Panc1 (cell line): Measurements from ENCODE around the gene RELT. TPM values are rescaled to one million over a fixed set of nuclear protein-coding genes. Genes with fewer than 3 reads are reported as not detected.
A peak's percentile ranks its signal among the peaks of the same experiment; 100 is the strongest.

Experiments used
- ATAC-seq: fragments of 200-7000 bp; cut with Tn5 transposase; 2 replicates; pipeline ENCODE4 v1.9.1; 2020; ENCODE audit warnings: mild to moderate bottlenecking, moderate library complexity
- BruUV-seq: library from RNA; stranded (reverse); fragments of 400-500 nt; replicated peaks from 2 replicates; lab custom pipeline; 2021; lab: Mats Ljungman, UMichigan
- CTCF ChIA-PET: fragments of 300-600 bp; sonication (Branson Sonifier 250); formaldehyde crosslinking; loops from one replicate; lab custom pipeline; 2022; ENCODE audit warnings: antibody characterized with exemption; lab: Charles Lee
- POLR2A ChIA-PET: fragments of 300-600 bp; sonication (Branson Sonifier 250); formaldehyde crosslinking; loops from one replicate; lab custom pipeline; 2022; ENCODE audit warnings: antibody characterized with exemption; lab: Charles Lee
- DNase-seq: peaks from one replicate; pipeline ENCODE4 v3.0.0-alpha.2; 2010; ENCODE audit warnings: low read depth, low spot score
- H3K27ac ChIP-seq: 2 replicates; pipeline ENCODE4 v1.5.1; 2011; ENCODE audit warnings: mild to moderate bottlenecking, low read length, inconsistent platforms
- H3K27me3 ChIP-seq: fragments of 200-500 bp; sonication (Bioruptor generic); 2 replicates; pipeline ENCODE4 v1.6.0; 2014; ENCODE audit warnings: low read length, inconsistent platforms; ENCODE audit not compliant: control insufficient read depth, insufficient read depth
- H3K36me3 ChIP-seq: fragments of 200-500 bp; sonication (Bioruptor generic); 2 replicates; pipeline ENCODE4 v1.5.1; 2014; ENCODE audit warnings: inconsistent platforms, mild to moderate bottlenecking, low read length, moderate library complexity; ENCODE audit not compliant: control insufficient read depth, insufficient read depth
- H3K4me1 ChIP-seq: 2 replicates; pipeline ENCODE4 v1.5.1; 2011; ENCODE audit warnings: inconsistent platforms, mild to moderate bottlenecking, low read length, moderate library complexity; ENCODE audit not compliant: control insufficient read depth, insufficient read depth
- H3K4me3 ChIP-seq, 2 experiments: 2 replicates each; pipeline ENCODE4 v1.5.1; 2011 to 2012; ENCODE audit warnings: low read depth in 2 of 2, low read length in 2 of 2, mild to moderate bottlenecking in 2 of 2, inconsistent platforms in 1 of 2, moderate library complexity in 1 of 2
- H3K9me3 ChIP-seq: fragments of 200-500 bp; sonication (Bioruptor generic); 2 replicates; pipeline ENCODE4 v1.5.1; 2014; ENCODE audit warnings: low read depth, mild to moderate bottlenecking, inconsistent platforms, low read length, moderate library complexity; ENCODE audit not compliant: control insufficient read depth, insufficient read depth
- POLR2AphosphoS5 ChIP-seq: IDR thresholded peaks from 2 replicates; pipeline ENCODE4 v1.6.1; 2012; ENCODE audit warnings: mild to moderate bottlenecking, low read depth, low read length, moderate library complexity
- SIN3A ChIP-seq: IDR thresholded peaks from 2 replicates; pipeline ENCODE4 v1.6.1; 2012; ENCODE audit warnings: low read depth, mild to moderate bottlenecking, low read length, moderate library complexity, borderline replicate concordance; ENCODE audit not compliant: insufficient read depth
- TCF7L2 ChIP-seq: IDR thresholded peaks from 2 replicates; pipeline ENCODE4 v1.6.1; 2011; ENCODE audit warnings: mild to moderate bottlenecking, low read depth, low read length, inconsistent platforms
- in situ Hi-C: cut with HindIII; loops from 2 replicates; pipeline ENCODE4 v1.10.0; 2016; ENCODE audit warnings: low sequenced_read_pairs, low pct_unique_long_range_greater_than_20kb
- intact Hi-C: fragments of 100-400 bp; cut with micrococcal nuclease; formaldehyde crosslinking; loops from one replicate; pipeline ENCODE4 v1.10.0; 2022; ENCODE audit not compliant: unreplicated experiment
- total RNA-seq: library from RNA; stranded (reverse); gene quantifications from one replicate; pipeline ENCODE4 v1.2.1, GENCODE V29; 2021; ENCODE audit not compliant: unreplicated experiment
- TF ChIP-seq, protein P1 (sequence below): fragments of 450-650 bp; IDR thresholded peaks from 2 replicates; pipeline ENCODE4 v1.5.1; 2017; ENCODE audit warnings: mild to moderate bottlenecking
- TF ChIP-seq, protein P2 (sequence below), 2 experiments: IDR thresholded peaks; 2 replicates each; pipeline ENCODE4 v1.6.1; 2011 to 2012; ENCODE audit warnings: low read depth in 2 of 2, control low read depth in 1 of 2, low read length in 1 of 2, mild to moderate bottlenecking in 1 of 2, moderate library complexity in 1 of 2; ENCODE audit not compliant: insufficient read depth in 1 of 2

Gene RELT
- total RNA-seq, 1 experiment from 2014 or later = 11.3 TPM

DNA sequence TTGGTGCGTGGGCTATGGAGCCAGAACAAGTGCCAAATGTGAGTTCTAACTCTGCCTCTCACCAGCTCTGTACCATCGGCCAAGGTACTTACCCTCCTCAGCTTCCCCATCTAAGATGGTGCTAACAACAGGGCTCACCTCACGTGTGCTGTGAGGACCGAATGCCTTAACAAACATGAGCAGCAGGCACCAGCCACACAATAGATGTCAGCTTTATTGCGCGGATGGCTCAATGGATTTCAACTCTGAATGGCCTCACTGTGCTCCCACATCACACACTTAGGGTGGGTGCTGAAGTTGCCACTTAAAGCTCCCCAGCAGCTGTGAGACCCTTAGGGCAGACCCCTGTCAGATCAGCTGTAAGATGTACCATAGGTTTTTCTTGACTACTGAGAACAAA is 24.1 kb downstream of the RELT start:
- no peak overlapping the region for H3K4me3 ChIP-seq
- no peak for ATAC-seq
- ChIA-PET CTCF (interaction anchor here (0.7 kb wide), 1 partner anchor 65 kb away, joined by 4 read pairs; no protein-coding TSS in a partner anchor), POLR2A (interaction anchor here (0.6 kb wide), 1 partner anchor 9 kb away, joined by 12 read pairs; no protein-coding TSS in a partner anchor)
- no peak overlapping the region for H3K27ac ChIP-seq
- H3K4me1 ChIP-seq = no peaks in the 10 kb centered on the region
- in situ Hi-C loops = no loop called here
- no peaks in the 10 kb centered on the region for H3K27me3 ChIP-seq
- no TSS peak for BruUV-seq
- TF ChIP-seq, protein P1, sequence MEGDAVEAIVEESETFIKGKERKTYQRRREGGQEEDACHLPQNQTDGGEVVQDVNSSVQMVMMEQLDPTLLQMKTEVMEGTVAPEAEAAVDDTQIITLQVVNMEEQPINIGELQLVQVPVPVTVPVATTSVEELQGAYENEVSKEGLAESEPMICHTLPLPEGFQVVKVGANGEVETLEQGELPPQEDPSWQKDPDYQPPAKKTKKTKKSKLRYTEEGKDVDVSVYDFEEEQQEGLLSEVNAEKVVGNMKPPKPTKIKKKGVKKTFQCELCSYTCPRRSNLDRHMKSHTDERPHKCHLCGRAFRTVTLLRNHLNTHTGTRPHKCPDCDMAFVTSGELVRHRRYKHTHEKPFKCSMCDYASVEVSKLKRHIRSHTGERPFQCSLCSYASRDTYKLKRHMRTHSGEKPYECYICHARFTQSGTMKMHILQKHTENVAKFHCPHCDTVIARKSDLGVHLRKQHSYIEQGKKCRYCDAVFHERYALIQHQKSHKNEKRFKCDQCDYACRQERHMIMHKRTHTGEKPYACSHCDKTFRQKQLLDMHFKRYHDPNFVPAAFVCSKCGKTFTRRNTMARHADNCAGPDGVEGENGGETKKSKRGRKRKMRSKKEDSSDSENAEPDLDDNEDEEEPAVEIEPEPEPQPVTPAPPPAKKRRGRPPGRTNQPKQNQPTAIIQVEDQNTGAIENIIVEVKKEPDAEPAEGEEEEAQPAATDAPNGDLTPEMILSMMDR = no peak
- TF ChIP-seq, protein P2, sequence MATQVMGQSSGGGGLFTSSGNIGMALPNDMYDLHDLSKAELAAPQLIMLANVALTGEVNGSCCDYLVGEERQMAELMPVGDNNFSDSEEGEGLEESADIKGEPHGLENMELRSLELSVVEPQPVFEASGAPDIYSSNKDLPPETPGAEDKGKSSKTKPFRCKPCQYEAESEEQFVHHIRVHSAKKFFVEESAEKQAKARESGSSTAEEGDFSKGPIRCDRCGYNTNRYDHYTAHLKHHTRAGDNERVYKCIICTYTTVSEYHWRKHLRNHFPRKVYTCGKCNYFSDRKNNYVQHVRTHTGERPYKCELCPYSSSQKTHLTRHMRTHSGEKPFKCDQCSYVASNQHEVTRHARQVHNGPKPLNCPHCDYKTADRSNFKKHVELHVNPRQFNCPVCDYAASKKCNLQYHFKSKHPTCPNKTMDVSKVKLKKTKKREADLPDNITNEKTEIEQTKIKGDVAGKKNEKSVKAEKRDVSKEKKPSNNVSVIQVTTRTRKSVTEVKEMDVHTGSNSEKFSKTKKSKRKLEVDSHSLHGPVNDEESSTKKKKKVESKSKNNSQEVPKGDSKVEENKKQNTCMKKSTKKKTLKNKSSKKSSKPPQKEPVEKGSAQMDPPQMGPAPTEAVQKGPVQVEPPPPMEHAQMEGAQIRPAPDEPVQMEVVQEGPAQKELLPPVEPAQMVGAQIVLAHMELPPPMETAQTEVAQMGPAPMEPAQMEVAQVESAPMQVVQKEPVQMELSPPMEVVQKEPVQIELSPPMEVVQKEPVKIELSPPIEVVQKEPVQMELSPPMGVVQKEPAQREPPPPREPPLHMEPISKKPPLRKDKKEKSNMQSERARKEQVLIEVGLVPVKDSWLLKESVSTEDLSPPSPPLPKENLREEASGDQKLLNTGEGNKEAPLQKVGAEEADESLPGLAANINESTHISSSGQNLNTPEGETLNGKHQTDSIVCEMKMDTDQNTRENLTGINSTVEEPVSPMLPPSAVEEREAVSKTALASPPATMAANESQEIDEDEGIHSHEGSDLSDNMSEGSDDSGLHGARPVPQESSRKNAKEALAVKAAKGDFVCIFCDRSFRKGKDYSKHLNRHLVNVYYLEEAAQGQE (IDR thresholded peaks at IDR 0.05; ENCODE audit: insufficient read depth in 1 of 2, low read depth in 2 of 2, low read length in 1 of 2) = no peak
- TF ChIP-seq SIN3A (no peak), TCF7L2 (no peak), POLR2AphosphoS5 (no peak)
- intact Hi-C loops = loop anchor here (5.0 kb wide), 1 partner anchor 262 kb away; no protein-coding TSS in a partner anchor
- H3K9me3 ChIP-seq = no peaks in the 10 kb centered on the region
- no peaks in the 10 kb centered on the region; the same call in 1 of the 2 replicates for H3K36me3 ChIP-seq
- no peak for DNase-seq

DNA sequence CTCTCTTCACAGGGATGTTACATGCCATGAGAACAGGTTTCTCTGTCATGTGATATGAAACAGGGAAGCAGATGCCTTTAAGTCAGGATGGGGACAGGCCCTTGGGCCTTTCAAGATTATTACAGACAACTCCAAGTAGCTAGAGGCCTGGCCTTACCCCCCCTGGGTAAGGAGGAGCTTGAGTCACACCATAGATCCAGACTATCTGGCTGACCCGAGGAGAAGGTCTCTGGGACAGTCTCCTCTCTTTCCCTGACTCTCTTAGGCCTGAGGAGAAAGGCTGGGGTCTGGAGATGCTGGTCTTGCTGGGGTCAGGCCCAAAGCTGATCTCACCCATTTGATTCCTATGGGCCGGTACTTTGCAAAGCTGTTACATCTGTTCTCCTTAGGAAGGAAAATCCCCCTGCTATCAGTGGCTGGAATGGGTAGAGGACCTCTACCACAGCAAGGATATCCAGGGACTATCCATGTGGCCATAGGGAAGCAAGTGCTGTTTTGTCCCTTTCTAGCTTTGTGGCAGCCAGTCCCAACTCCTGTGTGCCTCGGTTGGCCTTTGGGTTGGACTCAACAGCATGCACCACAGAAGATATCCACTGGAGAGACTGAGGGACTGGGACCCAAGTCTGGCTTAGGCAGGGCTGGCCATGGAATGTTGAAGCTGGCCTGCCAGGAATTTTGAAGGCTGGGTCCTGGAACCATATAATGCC is 25.2 kb downstream of the RELT start:
- POLR2A ChIA-PET = interaction anchor here (0.6 kb wide), 1 partner anchor 43 kb away, joined by 10 read pairs; no protein-coding TSS in a partner anchor
- TF ChIP-seq TCF7L2 = no peak
- 0 out of 2 replicates have a peak, but pooled peaks have one; percentile 19 for TF ChIP-seq POLR2AphosphoS5
- no peak for DNase-seq
- BruUV-seq = no TSS peak
- Histone ChIP-seq H3K27ac (no peak overlapping the region), H3K36me3 (no peaks in the 10 kb centered on the region; the same call in 1 of the 2 replicates), H3K27me3 (no peaks in the 10 kb centered on the region), H3K4me3 (no peak overlapping the region), H3K9me3 (no peaks in the 10 kb centered on the region), H3K4me1 (no peaks in the 10 kb centered on the region)
- CTCF ChIA-PET = no interaction called here
- intact Hi-C loops (loop anchor here (5.0 kb wide), 1 partner anchor 261 kb away; no protein-coding TSS in a partner anchor), in situ Hi-C loops (no loop called here)
- ATAC-seq = no peak
